H9 (cell line): ENCODE measurements around the gene DOCK10. TPM values are rescaled to one million over a fixed set of nuclear protein-coding genes. Genes with fewer than 3 reads are reported as not detected.

Experiments used
- DNase-seq: peaks from one replicate; pipeline ENCODE4 v3.0.0-alpha.2; 2017
- H2AFZ ChIP-seq: one replicate; pipeline ENCODE4 v1.6.1; 2013; ENCODE audit warnings: mild to moderate bottlenecking, low read length, control low read depth, moderate library complexity
- H2AK5ac ChIP-seq: 2 replicates; pipeline ENCODE4 v1.6.1; 2013; ENCODE audit warnings: low read length, control low read depth, mixed read lengths; ENCODE audit not compliant: insufficient read length
- H2BK120ac ChIP-seq: one replicate; pipeline ENCODE4 v1.6.1; 2013; ENCODE audit warnings: low read depth, mild to moderate bottlenecking, low read length, control low read depth, inconsistent platforms; ENCODE audit not compliant: poor library complexity, severe bottlenecking
- H2BK12ac ChIP-seq: 2 replicates; pipeline ENCODE4 v1.6.1; 2013; ENCODE audit warnings: low read length, control low read depth, mixed read lengths, low read depth; ENCODE audit not compliant: insufficient read length
- H2BK15ac ChIP-seq: 2 replicates; pipeline ENCODE4 v1.6.1; 2013; ENCODE audit warnings: low read depth, low read length, control low read depth
- H2BK20ac ChIP-seq: one replicate; pipeline ENCODE4 v1.6.1; 2013; ENCODE audit warnings: low read depth, mild to moderate bottlenecking, low read length, control low read depth, inconsistent platforms; ENCODE audit not compliant: poor library complexity, severe bottlenecking
- H2BK5ac ChIP-seq: 2 replicates; pipeline ENCODE4 v1.6.1; 2013; ENCODE audit warnings: low read length, control low read depth, mixed read lengths; ENCODE audit not compliant: insufficient read length
- H3K14ac ChIP-seq: 2 replicates; pipeline ENCODE4 v1.6.1; 2013; ENCODE audit warnings: low read length, control low read depth; ENCODE audit not compliant: insufficient read depth
- H3K18ac ChIP-seq: 2 replicates; pipeline ENCODE4 v1.6.1; 2013; ENCODE audit warnings: low read depth, mild to moderate bottlenecking, mixed read lengths, low read length, control low read depth; ENCODE audit not compliant: insufficient read length
- H3K23ac ChIP-seq: 2 replicates; pipeline ENCODE4 v1.6.1; 2013; ENCODE audit warnings: low read length, control low read depth, mixed read lengths, low read depth; ENCODE audit not compliant: insufficient read length
- H3K23me2 ChIP-seq: 2 replicates; pipeline ENCODE4 v1.6.1; 2013; ENCODE audit warnings: low read depth, mild to moderate bottlenecking, mixed read lengths, low read length, control low read depth; ENCODE audit not compliant: insufficient read length, poor library complexity, severe bottlenecking
- H3K27ac ChIP-seq: 2 replicates; pipeline ENCODE4 v1.5.1; 2013; ENCODE audit warnings: low read length, control low read depth, mixed read lengths, low read depth; ENCODE audit not compliant: insufficient read length
- H3K27me3 ChIP-seq: 2 replicates; pipeline ENCODE4 v1.6.1; 2013; ENCODE audit warnings: low read length, control low read depth, inconsistent platforms; ENCODE audit not compliant: insufficient read depth
- H3K4ac ChIP-seq: 2 replicates; pipeline ENCODE4 v1.6.1; 2013; ENCODE audit warnings: low read depth, mild to moderate bottlenecking, control low read depth, inconsistent platforms, low read length, moderate library complexity
- H3K4me1 ChIP-seq: 2 replicates; pipeline ENCODE4 v1.6.1; 2013; ENCODE audit warnings: low read length, control low read depth, inconsistent platforms; ENCODE audit not compliant: insufficient read depth
- H3K4me2 ChIP-seq: 2 replicates; pipeline ENCODE4 v1.6.1; 2013; ENCODE audit warnings: low read length, control low read depth, mixed read lengths; ENCODE audit not compliant: insufficient read length, insufficient read depth
- H3K56ac ChIP-seq: 2 replicates; pipeline ENCODE4 v1.6.1; 2013; ENCODE audit warnings: low read depth, mild to moderate bottlenecking, mixed read lengths, low read length, control low read depth; ENCODE audit not compliant: insufficient read length
- H3K79me1 ChIP-seq: 2 replicates; pipeline ENCODE4 v1.6.1; 2013; ENCODE audit warnings: low read depth, mild to moderate bottlenecking, moderate library complexity, low read length, control low read depth, inconsistent platforms; ENCODE audit not compliant: insufficient read depth, poor library complexity, severe bottlenecking
- H3K79me2 ChIP-seq: 2 replicates; pipeline ENCODE4 v1.6.1; 2013; ENCODE audit warnings: low read length, control low read depth, inconsistent platforms; ENCODE audit not compliant: insufficient read depth
- H3K9ac ChIP-seq: 2 replicates; pipeline ENCODE4 v1.6.1; 2013; ENCODE audit warnings: low read length, control low read depth, mixed read lengths; ENCODE audit not compliant: insufficient read length; ENCODE audit errors: extremely low read depth
- H3K9me3 ChIP-seq: one replicate; pipeline ENCODE4 v1.6.1; 2013; ENCODE audit warnings: low read depth, low read length, inconsistent platforms; ENCODE audit not compliant: control insufficient read depth
- H3T11ph ChIP-seq: one replicate; pipeline ENCODE4 v1.6.1; 2013; ENCODE audit warnings: mild to moderate bottlenecking, low read length, control low read depth, inconsistent platforms
- H4K20me1 ChIP-seq: one replicate; pipeline ENCODE4 v1.6.1; 2013; ENCODE audit not compliant: control insufficient read depth, insufficient read length, insufficient read depth
- H4K5ac ChIP-seq: 2 replicates; pipeline ENCODE4 v1.6.1; 2013; ENCODE audit warnings: low read depth, mild to moderate bottlenecking, mixed read lengths, low read length, control low read depth; ENCODE audit not compliant: insufficient read length
- H4K8ac ChIP-seq: replicated peaks from 2 replicates; pipeline ENCODE4 v1.6.1; 2013; ENCODE audit warnings: low read length, control low read depth, mixed read lengths, low read depth; ENCODE audit not compliant: insufficient read length
- H4K91ac ChIP-seq: 2 replicates; pipeline ENCODE4 v1.6.1; 2013; ENCODE audit warnings: low read depth, mild to moderate bottlenecking, moderate library complexity, mixed read lengths, low read length, control low read depth; ENCODE audit not compliant: insufficient read length
- H3K27ac Mint-ChIP-seq, 3 experiments: 2 replicates in 2 of 3; 3 replicates in 1 of 3; pipeline ENCODE4 v1.8.0; 2020 to 2021; ENCODE audit warnings: mixed read lengths in 3 of 3, mild to moderate bottlenecking in 1 of 3, moderate library complexity in 1 of 3
- H3K27me3 Mint-ChIP-seq: 2 replicates; pipeline ENCODE4 v1.8.0; 2021; ENCODE audit warnings: low read depth, mild to moderate bottlenecking, moderate library complexity, mixed read lengths
- H3K36me3 Mint-ChIP-seq, 3 experiments: 2 replicates in 2 of 3; 3 replicates in 1 of 3; pipeline ENCODE4 v1.8.0; 2020 to 2021; ENCODE audit warnings: low read depth in 3 of 3, mixed read lengths in 3 of 3; ENCODE audit not compliant: insufficient read depth in 1 of 3
- H3K4me1 Mint-ChIP-seq, 2 experiments: 2 replicates each; pipeline ENCODE4 v1.8.0; 2020; ENCODE audit warnings: mixed read lengths in 2 of 2
- H3K4me3 Mint-ChIP-seq, 2 experiments: 2 replicates in 1 of 2; 3 replicates in 1 of 2; pipeline ENCODE4 v1.8.0; 2020 to 2021; ENCODE audit warnings: mild to moderate bottlenecking in 2 of 2, mixed read lengths in 2 of 2, moderate library complexity in 1 of 2
- H3K9me3 Mint-ChIP-seq, 2 experiments: 2 replicates in 1 of 2; 3 replicates in 1 of 2; pipeline ENCODE4 v1.8.0; 2020; ENCODE audit warnings: mild to moderate bottlenecking in 2 of 2, mixed read lengths in 2 of 2, moderate library complexity in 1 of 2
- CTCF ChIP-seq: fragments of 200-600 bp; sonication (generic); conservative IDR thresholded peaks from 3 replicates; pipeline ENCODE4 v1.8.0; 2021; ENCODE audit warnings: antibody characterized with exemption, mild to moderate bottlenecking
- WGBS: extraction: QIAGEN DNeasy Blood & Tissue Kit; methylation state at CpG from one replicate; pipeline ENCODE4 v1.1.7; 2013; ENCODE audit warnings: missing lambda C conversion rate, low lambda C conversion rate, mixed read lengths; ENCODE audit not compliant: insufficient read length; ENCODE audit errors: extremely low coverage; 5-methylcytosine and 5-hydroxymethylcytosine counted together
- total RNA-seq: library from RNA; stranded (reverse); gene quantifications from 2 replicates; pipeline ENCODE4 v1.2.1, GENCODE V29; 2021

DOCK10 gene
- total RNA-seq, 1 experiment from 2014 or later, result 0.79 TPM

- H2BK120ac ChIP-seq, result no peak overlapping the region
- 100% methylated on average over 1 of the region's 6 CpGs for WGBS
- no peak for TF ChIP-seq CTCF
- H3K23me2 ChIP-seq, result no peaks in the 10 kb centered on the region
- H3K4me1 Mint-ChIP-seq, result peaks cover 9 to 10% of the 10 kb centered on the region in 2 experiments
- no peak overlapping the region for H3K23ac ChIP-seq
- no peak overlapping the region for H4K8ac ChIP-seq
- DNase-seq, result no peak
- H3K18ac ChIP-seq, result no peak overlapping the region
- no peak overlapping the region for H2AK5ac ChIP-seq
- H3K79me2 ChIP-seq, result no peaks in the 10 kb centered on the region
- no peak overlapping the region for H3K9ac ChIP-seq
- no peak overlapping the region for H3K4me3 Mint-ChIP-seq
- no peaks in the 10 kb centered on the region for H3K79me1 ChIP-seq
- no peaks in the 10 kb centered on the region for H3K27me3 ChIP-seq
- no peaks in the 10 kb centered on the region for H3K9me3 Mint-ChIP-seq
- no peak overlapping the region for H3K4me2 ChIP-seq
- no peak overlapping the region for H3T11ph ChIP-seq
- H3K9me3 ChIP-seq, result no peaks in the 10 kb centered on the region
- H3K4me1 ChIP-seq, result no peaks in the 10 kb centered on the region; the same call in 1 of the 2 replicates
- H4K5ac ChIP-seq, result no peak overlapping the region
- H2AFZ ChIP-seq, result no peak overlapping the region
- no peak overlapping the region for H3K14ac ChIP-seq
- H2BK5ac ChIP-seq, result no peak overlapping the region
- H2BK12ac ChIP-seq, result no peak overlapping the region
- no peak overlapping the region for H2BK20ac ChIP-seq
- H3K56ac ChIP-seq, result no peak overlapping the region
- H4K20me1 ChIP-seq, result no peaks in the 10 kb centered on the region
- no peak overlapping the region for H3K4ac ChIP-seq
- H3K27me3 Mint-ChIP-seq, result no peaks in the 10 kb centered on the region
- H3K27ac ChIP-seq, result no peak overlapping the region
- no peak overlapping the region for H2BK15ac ChIP-seq
- H3K27ac Mint-ChIP-seq, result no peak overlapping the region
- H3K36me3 Mint-ChIP-seq, result no peaks in the 10 kb centered on the region
- no peak overlapping the region for H4K91ac ChIP-seq
These were observed 265.3 kb downstream of the DOCK10 start for GRCh38 chr2:224776795-224777558.
